Measurements from ENCODE around the gene FHOD3. TPM values are rescaled to one million over a fixed set of nuclear protein-coding genes. Genes with fewer than 3 reads are reported as not detected.

The FHOD3 gene
- total and polyA plus RNA-seq, 2 of the 13 experiments (the other 11 are each of a cell fraction or from before 2014, with no cell fraction given) = 0.07 TPM; not detected in 1

GRCh38 chr18:36777566-36777965 lies 480.1 kb downstream of the FHOD3 start:
- Histone ChIP-seq H3K4me2 (ENCODE audit: low read depth, low read length) (no peak overlapping the region), H3K27me3 (ENCODE audit: control insufficient read depth in 1 of 2, insufficient read depth in 2 of 2, low read length in 2 of 2) (0 out of 5 replicates have a peak, but pooled peaks cover 0 to 10% of the 10 kb centered on the region in 2 experiments), H3K79me2 (ENCODE audit: insufficient read depth, low read length) (no peaks in the 10 kb centered on the region), H3K27ac (ENCODE audit: extremely low read length, insufficient read depth, low read length) (no peak overlapping the region), H3K4me3 (replicated peaks in 1 of 3; ENCODE audit: insufficient read depth in 1 of 3, low read depth in 2 of 3, low read length in 3 of 3) (no peak overlapping the region), H3K36me3 (replicated peaks in 1 of 2; ENCODE audit: control insufficient read depth in 1 of 2, insufficient read depth in 2 of 2, low read length in 2 of 2) (no peaks in the 10 kb centered on the region), H3K9me3 (ENCODE audit: low read length) (no peaks in the 10 kb centered on the region), H2AFZ (ENCODE audit: low read length) (no peak overlapping the region), H3K4me1 (ENCODE audit: insufficient read depth, low read length) (no peaks in the 10 kb centered on the region), H3K9ac (ENCODE audit: insufficient read depth, low read depth, low read length) (no peak overlapping the region), H4K20me1 (ENCODE audit: insufficient read depth, low read length) (no peaks in the 10 kb centered on the region)
- TF ChIP-seq SUZ12 (IDR thresholded peaks at IDR 0.05; ENCODE audit: low read depth, low read length) (no peak), ZNF451 (CRISPR knock-in tag; IDR thresholded peaks at IDR 0.05) (no peak), RORA (CRISPR knock-in tag; IDR thresholded peaks at IDR 0.05) (no peak), BORCS8-MEF2B (CRISPR knock-in tag; IDR thresholded peaks at IDR 0.05) (no peak), ZNF800 (CRISPR knock-in tag; IDR thresholded peaks at IDR 0.05) (no peak), ZNF616 (CRISPR knock-in tag; IDR thresholded peaks at IDR 0.05; ENCODE audit: low read depth) (no peak), RARA (CRISPR knock-in tag; IDR thresholded peaks at IDR 0.05) (no peak), GFI1 (CRISPR knock-in tag; IDR thresholded peaks at IDR 0.05; ENCODE audit: borderline replicate concordance) (no peak), MZF1 (CRISPR knock-in tag; IDR thresholded peaks at IDR 0.05; ENCODE audit: borderline replicate concordance) (no peak)
- POLR2A ChIA-PET = no interaction called here
- intact Hi-C loops (cut with micrococcal nuclease; ENCODE audit: unreplicated experiment) = no loop called here
- DNase-seq (ENCODE audit: low spot score) (no peak), FAIRE-seq (no peak), ATAC-seq (no peak)
- CTCF ChIA-PET (ENCODE audit: low intra/inter-chr PET ratio, low total read pairs) = no interaction called here
- in situ Hi-C loops (cut with HindIII; ENCODE audit: extremely low pct_ligation_motif_present, low pct_unique_long_range_greater_than_20kb) = no loop called here
- 0% methylated on average over 1 of the region's 1 CpG for WGBS (ENCODE audit: low lambda C conversion rate)
- no TSS peak for BruUV-seq (replicated peaks)

Measured in HepG2 (cell line).